T-cell (primary cell): ENCODE results near the gene MAP1B. TPM values are rescaled to one million over a fixed set of nuclear protein-coding genes. Genes with fewer than 3 reads are reported as not detected.

ENCODE experiments used
- ATAC-seq, 4 experiments: fragments of 200-7000 bp in 3 of 4; fragments of 150-1000 bp in 1 of 4; cut with Tn5 transposase; replicated peaks in 1 of 4; 1 replicate in 3 of 4; 2 replicates in 1 of 4; pipeline ENCODE4 v1.10.0; 2021; ENCODE audit warnings: moderate library complexity in 3 of 4, mild to moderate bottlenecking in 2 of 4, moderate number of reproducible peaks in 1 of 4
- CTCF ChIA-PET, 2 donors: fragments of 300-600 bp; sonication (Branson Sonifier 250); formaldehyde crosslinking; loops; one replicate each; lab custom pipeline; 2022; ENCODE audit warnings: antibody characterized with exemption in 2 of 2; lab: Charles Lee
- POLR2A ChIA-PET, 2 donors: fragments of 300-600 bp; sonication (Branson Sonifier 250); formaldehyde crosslinking; loops; one replicate each; lab custom pipeline; 2022; ENCODE audit warnings: antibody characterized with exemption in 2 of 2; lab: Charles Lee
- DNase-seq, 35 experiments: peaks; one replicate each; pipeline versions ENCODE4 v3.0.0 to v3.0.0-alpha.2; 2013 to 2023
- H3K27ac ChIP-seq: one replicate; pipeline ENCODE4 v1.5.1; 2013; ENCODE audit warnings: low read length
- H3K27me3 ChIP-seq, 2 experiments: replicated peaks in 1 of 2; 1 replicate in 1 of 2; 2 replicates in 1 of 2; pipeline versions ENCODE4 v1.6.1 to v1.7.0; 2013; ENCODE audit warnings: low read length in 1 of 2, mixed read lengths in 1 of 2; ENCODE audit not compliant: control insufficient read depth in 2 of 2, insufficient read depth in 2 of 2; ENCODE audit errors: extremely low read depth in 1 of 2
- H3K36me3 ChIP-seq, 2 donors: 1 replicate in 1 of 2; 2 replicates in 1 of 2; pipeline versions ENCODE4 v1.6.1 to v1.7.0; 2013; ENCODE audit warnings: low read length in 1 of 2; ENCODE audit not compliant: control insufficient read depth in 2 of 2, insufficient read depth in 1 of 2; ENCODE audit errors: extremely low read depth in 1 of 2
- H3K4me1 ChIP-seq, 2 experiments: 1 replicate in 1 of 2; 2 replicates in 1 of 2; pipeline versions ENCODE4 v1.6.1 to v1.7.0; 2013; ENCODE audit warnings: low read length in 2 of 2, mixed read lengths in 1 of 2; ENCODE audit not compliant: insufficient read depth in 2 of 2, control insufficient read depth in 1 of 2; ENCODE audit errors: extremely low read depth in 1 of 2
- H3K4me3 ChIP-seq, 2 donors: 1 replicate in 1 of 2; 2 replicates in 1 of 2; pipeline versions ENCODE4 v1.5.1 to v1.7.0; 2013; ENCODE audit warnings: mild to moderate bottlenecking in 2 of 2, low read length in 1 of 2, moderate library complexity in 1 of 2; ENCODE audit not compliant: control insufficient read depth in 1 of 2; ENCODE audit errors: extremely low read depth in 1 of 2
- H3K9me3 ChIP-seq: 2 replicates; pipeline ENCODE4 v1.7.0; 2013
- H3K27ac Mint-ChIP-seq, 2 donors: one replicate each; pipeline ENCODE4 v1.8.0; 2020 to 2021; ENCODE audit warnings: mild to moderate bottlenecking in 2 of 2, mixed read lengths in 2 of 2
- H3K27me3 Mint-ChIP-seq, 2 donors: one replicate each; pipeline ENCODE4 v1.8.0; 2021 to 2022; ENCODE audit warnings: mixed read lengths in 2 of 2
- H3K36me3 Mint-ChIP-seq: one replicate; pipeline ENCODE4 v1.8.0; 2021; ENCODE audit warnings: mixed read lengths
- H3K4me1 Mint-ChIP-seq, 3 donors: one replicate each; pipeline ENCODE4 v1.8.0; 2020 to 2022; ENCODE audit warnings: mixed read lengths in 3 of 3, mild to moderate bottlenecking in 1 of 3
- H3K4me3 Mint-ChIP-seq, 3 donors: one replicate each; pipeline ENCODE4 v1.8.0; 2020 to 2022; ENCODE audit warnings: mild to moderate bottlenecking in 3 of 3, mixed read lengths in 3 of 3, moderate library complexity in 3 of 3
- H3K9me3 Mint-ChIP-seq, 3 donors: one replicate each; pipeline ENCODE4 v1.8.0; 2020 to 2022; ENCODE audit warnings: mixed read lengths in 3 of 3
- WGBS: methylation state at CpG from one replicate; pipeline ENCODE4 v1.1.5; 2013; ENCODE audit warnings: missing lambda C conversion rate; ENCODE audit not compliant: insufficient coverage; 5-methylcytosine and 5-hydroxymethylcytosine counted together
- total RNA-seq, 35 experiments: library from RNA in 6 of 35; stranded (reverse) in 6 of 35; fragments of 120-200 nt in 1 of 35; gene quantifications; one replicate each; pipeline versions ENCODE4 v1.2.1 to v1.2.4 and lab custom pipeline; 2013 to 2026

Gene MAP1B
- total RNA-seq, 5 donors from 2014 or later (not counting 1 experiment from before 2014, with no cell fraction given), result 0.33 to 0.98 (median 0.47) TPM; not detected in 2

GRCh38 chr5:72212171-72212570, 104.9 kb downstream of the MAP1B start:
- no peak for DNase-seq
- 100% methylated on average over 1 of the region's 2 CpGs for WGBS
- Mint-ChIP-seq H3K27ac (no peak overlapping the region), H3K9me3 (no peaks in the 10 kb centered on the region), H3K4me3 (no peak overlapping the region), H3K4me1 (no peaks in the 10 kb centered on the region), H3K27me3 (no peaks in the 10 kb centered on the region), H3K36me3 (peaks cover 4% of the 10 kb centered on the region)
- Histone ChIP-seq H3K4me1 (no peaks in the 10 kb centered on the region), H3K27me3 (no peaks in the 10 kb centered on the region), H3K27ac (no peak overlapping the region), H3K4me3 (no peak overlapping the region), H3K36me3 (peaks cover 0 to 9% of the 10 kb centered on the region in 2 donors), H3K9me3 (no peaks in the 10 kb centered on the region)
- ChIA-PET POLR2A (no interaction called here), CTCF (no interaction called here)
- ATAC-seq, result no peak

GRCh38 chr5:72213482-72213881, 106.2 kb downstream of the MAP1B start:
- Mint-ChIP-seq H3K9me3 (no peaks in the 10 kb centered on the region), H3K27me3 (no peaks in the 10 kb centered on the region), H3K36me3 (peaks cover 14% of the 10 kb centered on the region), H3K4me1 (no peaks in the 10 kb centered on the region), H3K4me3 (no peak overlapping the region), H3K27ac (no peak overlapping the region)
- POLR2A ChIA-PET, result no interaction called here
- peaks cover 9 to 12% of the 10 kb centered on the region in 2 donors for H3K36me3 ChIP-seq
- no peak overlapping the region for H3K27ac ChIP-seq
- CTCF ChIA-PET, result interaction anchor here in 1 of 2 donors (1.0 kb wide), 1 partner anchor 95 kb away, joined by 3 read pairs; no protein-coding TSS in a partner anchor
- H3K27me3 ChIP-seq, result no peaks in the 10 kb centered on the region
- no peak overlapping the region for H3K4me3 ChIP-seq
- ATAC-seq, result no peak
- WGBS, result 87% methylated on average over 3 of the region's 4 CpGs
- no peaks in the 10 kb centered on the region for H3K9me3 ChIP-seq
- DNase-seq, result no peak
- H3K4me1 ChIP-seq, result no peaks in the 10 kb centered on the region

- ChIA-PET POLR2A (no interaction called here), CTCF (no interaction called here)
- no peaks in the 10 kb centered on the region for H3K27me3 Mint-ChIP-seq
- ATAC-seq (peak in 1 of 4 experiments; percentile 6), DNase-seq (no peak)
- H3K36me3 Mint-ChIP-seq, result peaks cover 21% of the 10 kb centered on the region
- no peaks in the 10 kb centered on the region for H3K27me3 ChIP-seq
- no peaks in the 10 kb centered on the region for H3K4me1 ChIP-seq
- no peaks in the 10 kb centered on the region for H3K9me3 ChIP-seq
- 83% methylated on average over 3 of the region's 4 CpGs for WGBS
- H3K36me3 ChIP-seq, result peaks cover 9 to 17% of the 10 kb centered on the region in 2 donors
- no peak overlapping the region for H3K4me3 Mint-ChIP-seq
- no peak overlapping the region for H3K4me3 ChIP-seq
- no peak overlapping the region for H3K27ac Mint-ChIP-seq
- no peak overlapping the region for H3K27ac ChIP-seq
- H3K9me3 Mint-ChIP-seq, result no peaks in the 10 kb centered on the region
- no peaks in the 10 kb centered on the region for H3K4me1 Mint-ChIP-seq
Measured at GRCh38 chr5:72214168-72214567, 106.9 kb downstream of the MAP1B start.

DNA sequence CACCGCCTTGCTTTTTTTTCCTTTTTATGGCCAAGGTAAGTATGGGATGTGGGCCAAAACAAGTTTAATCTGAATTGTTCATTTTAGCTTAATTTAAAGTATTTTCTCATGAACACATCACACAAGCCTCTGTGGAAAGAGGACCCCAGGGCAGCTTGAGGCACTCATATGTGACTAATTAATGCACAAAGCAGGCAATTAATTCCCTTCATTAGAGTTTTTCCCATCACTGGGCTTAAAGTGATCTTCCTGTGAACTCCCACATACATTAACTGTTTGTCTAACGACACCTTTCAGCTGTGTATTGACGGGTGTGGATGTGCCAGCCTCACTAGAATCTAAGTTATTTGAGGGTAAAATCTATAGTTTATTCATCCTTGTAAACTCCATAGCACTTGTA, 109.5 kb downstream of the MAP1B start:
- no peaks in the 10 kb centered on the region for H3K4me1 ChIP-seq
- ATAC-seq (no peak), DNase-seq (no peak)
- no peak overlapping the region for H3K27ac Mint-ChIP-seq
- no peaks in the 10 kb centered on the region for H3K27me3 ChIP-seq
- H3K9me3 Mint-ChIP-seq, result no peaks in the 10 kb centered on the region
- WGBS, result no CpG with 5 or more reads among the region's 3 CpGs
- POLR2A ChIA-PET, result interaction anchor here in 1 of 2 donors (0.5 kb wide), 1 partner anchor 91 kb away, joined by 3 read pairs; no protein-coding TSS in a partner anchor
- CTCF ChIA-PET, result interaction anchor here in 1 of 2 donors (1.3 kb wide), 1 partner anchor 81 kb away, joined by 3 read pairs; no protein-coding TSS in a partner anchor
- H3K9me3 ChIP-seq, result no peaks in the 10 kb centered on the region
- no peak overlapping the region for H3K4me3 ChIP-seq
- no peak overlapping the region for H3K4me3 Mint-ChIP-seq
- peaks cover 15 to 42% of the 10 kb centered on the region in 2 donors for H3K36me3 ChIP-seq
- no peaks in the 10 kb centered on the region for H3K4me1 Mint-ChIP-seq
- H3K36me3 Mint-ChIP-seq, result peaks cover 42% of the 10 kb centered on the region
- no peak overlapping the region for H3K27ac ChIP-seq
- no peaks in the 10 kb centered on the region for H3K27me3 Mint-ChIP-seq

GRCh38 chr5:72221099-72221498, 113.8 kb downstream of the MAP1B start:
- Mint-ChIP-seq H3K4me1 (no peaks in the 10 kb centered on the region), H3K4me3 (no peak overlapping the region), H3K27ac (no peak overlapping the region), H3K36me3 (peaks cover 82% of the 10 kb centered on the region), H3K9me3 (no peaks in the 10 kb centered on the region), H3K27me3 (no peaks in the 10 kb centered on the region)
- ChIA-PET POLR2A (no interaction called here), CTCF (no interaction called here)
- no peak for DNase-seq
- Histone ChIP-seq H3K27me3 (no peaks in the 10 kb centered on the region), H3K9me3 (no peaks in the 10 kb centered on the region), H3K4me1 (no peaks in the 10 kb centered on the region), H3K36me3 (peaks cover 25 to 82% of the 10 kb centered on the region in 2 donors), H3K27ac (no peak overlapping the region), H3K4me3 (no peak overlapping the region)
- WGBS, result no CpG with 5 or more reads among the region's 1 CpG
- no peak for ATAC-seq

DNA sequence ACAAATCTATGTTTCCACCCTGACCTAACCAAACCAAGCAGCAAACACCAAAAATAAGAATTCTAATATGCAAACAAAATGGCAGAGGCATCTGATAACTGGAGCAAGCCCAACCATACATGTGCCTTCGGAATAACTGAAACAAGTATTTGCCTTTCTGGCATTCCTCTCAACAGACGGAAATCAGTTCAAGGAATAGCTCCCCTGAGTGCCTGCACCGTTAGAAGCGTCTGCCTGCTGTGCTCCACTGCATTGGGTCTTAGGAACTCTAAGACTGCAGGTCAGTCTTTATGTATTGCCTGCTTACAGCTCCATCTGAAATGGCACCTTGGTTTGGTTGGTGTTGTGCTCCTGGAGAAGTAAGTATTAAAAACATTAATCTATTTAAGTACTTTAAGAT, 114.3 kb downstream of the MAP1B start:
- ChIA-PET CTCF (no interaction called here), POLR2A (no interaction called here)
- Histone ChIP-seq H3K27me3 (no peaks in the 10 kb centered on the region), H3K36me3 (peaks cover 22 to 86% of the 10 kb centered on the region in 2 donors), H3K9me3 (no peaks in the 10 kb centered on the region), H3K4me1 (no peaks in the 10 kb centered on the region), H3K27ac (no peak overlapping the region), H3K4me3 (no peak overlapping the region)
- H3K27me3 Mint-ChIP-seq, result no peaks in the 10 kb centered on the region
- no peak overlapping the region for H3K27ac Mint-ChIP-seq
- 100% methylated on average over 4 of the region's 4 CpGs for WGBS
- H3K36me3 Mint-ChIP-seq, result peaks cover 86% of the 10 kb centered on the region
- DNase-seq, result no peak
- H3K9me3 Mint-ChIP-seq, result no peaks in the 10 kb centered on the region
- H3K4me3 Mint-ChIP-seq, result no peak overlapping the region
- H3K4me1 Mint-ChIP-seq, result no peaks in the 10 kb centered on the region
- no peak for ATAC-seq
